A673 (cell line): ENCODE results near the gene PHF12. TPM values are rescaled to one million over a fixed set of nuclear protein-coding genes. Genes with fewer than 3 reads are reported as not detected.

Experiments used
- BruUV-seq: library from RNA; stranded (reverse); fragments of 400-500 nt; replicated peaks from 2 replicates; lab custom pipeline; 2021; lab: Mats Ljungman, UMichigan
- CTCF ChIA-PET: fragments of 300-600 bp; sonication (Branson Sonifier 250); formaldehyde crosslinking; loops from one replicate; lab custom pipeline; 2022; ENCODE audit warnings: antibody characterized with exemption; lab: Charles Lee
- POLR2A ChIA-PET: fragments of 300-600 bp; sonication (Branson Sonifier 250); formaldehyde crosslinking; loops from one replicate; lab custom pipeline; 2022; ENCODE audit warnings: antibody characterized with exemption; ENCODE audit not compliant: low non-redundant PET; lab: Charles Lee
- DNase-seq: peaks from one replicate; pipeline ENCODE4 v3.0.0-alpha.2; 2015; ENCODE audit warnings: low spot score
- H3K27ac ChIP-seq: fragments of 200-600 bp; sonication (generic); 2 replicates; pipeline ENCODE4 v1.5.1; 2016; ENCODE audit warnings: mixed run types, low read depth, mild to moderate bottlenecking, mixed read lengths, antibody characterized with exemption, low read length; ENCODE audit not compliant: poor library complexity, severe bottlenecking
- H3K27me3 ChIP-seq: fragments of 200-600 bp; sonication (generic); replicated peaks from 2 replicates; pipeline ENCODE4 v1.6.1; 2017; ENCODE audit warnings: mixed run types, low read depth, mild to moderate bottlenecking, mixed read lengths, antibody characterized with exemption, low read length; ENCODE audit not compliant: insufficient read depth, poor library complexity
- H3K36me3 ChIP-seq: fragments of 200-600 bp; sonication (generic); 2 replicates; pipeline ENCODE4 v1.6.1; 2016; ENCODE audit warnings: mixed run types, mild to moderate bottlenecking, mixed read lengths, antibody characterized with exemption, low read length; ENCODE audit not compliant: insufficient read depth, poor library complexity, severe bottlenecking
- H3K4me1 ChIP-seq: fragments of 200-600 bp; sonication (generic); 2 replicates; pipeline ENCODE4 v1.6.1; 2017; ENCODE audit warnings: mixed run types, mild to moderate bottlenecking, mixed read lengths, antibody characterized with exemption, low read length; ENCODE audit not compliant: insufficient read depth, poor library complexity, severe bottlenecking
- H3K4me3 ChIP-seq: fragments of 200-600 bp; sonication (generic); 2 replicates; pipeline ENCODE4 v1.5.1; 2016; ENCODE audit warnings: low read depth, mixed run types, mild to moderate bottlenecking, mixed read lengths, low read length; ENCODE audit not compliant: poor library complexity, severe bottlenecking
- H3K9me3 ChIP-seq: fragments of 200-600 bp; sonication (generic); 2 replicates; pipeline ENCODE4 v1.6.1; 2016; ENCODE audit warnings: mixed run types, low read depth, mild to moderate bottlenecking, mixed read lengths, antibody characterized with exemption, low read length; ENCODE audit not compliant: poor library complexity, severe bottlenecking
- EZH2 ChIP-seq: fragments of 200-600 bp; sonication (generic); IDR thresholded peaks from 2 replicates; pipeline ENCODE4 v1.6.1; 2017; ENCODE audit warnings: borderline replicate concordance, low read depth, mild to moderate bottlenecking, mixed read lengths, antibody characterized with exemption, low read length; ENCODE audit not compliant: poor library complexity, severe bottlenecking
- intact Hi-C: fragments of 100-400 bp; cut with micrococcal nuclease; formaldehyde crosslinking; loops from one replicate; pipeline ENCODE4 v1.10.0; 2022; ENCODE audit not compliant: unreplicated experiment
- total RNA-seq: library from RNA; stranded (reverse); gene quantifications from 2 replicates; pipeline ENCODE4 v1.2.3, GENCODE V29; 2021
- TF ChIP-seq, protein P1 (sequence below): fragments of 300-800, 200-600 bp; sonication (generic); conservative IDR thresholded peaks from 2 replicates; pipeline ENCODE4 v1.5.1; 2017; ENCODE audit warnings: low read depth, mild to moderate bottlenecking, antibody characterized with exemption, low read length, moderate library complexity, mixed read lengths

PHF12 gene
- total RNA-seq, 1 experiment from 2014 or later, result 63.3 TPM

DNA sequence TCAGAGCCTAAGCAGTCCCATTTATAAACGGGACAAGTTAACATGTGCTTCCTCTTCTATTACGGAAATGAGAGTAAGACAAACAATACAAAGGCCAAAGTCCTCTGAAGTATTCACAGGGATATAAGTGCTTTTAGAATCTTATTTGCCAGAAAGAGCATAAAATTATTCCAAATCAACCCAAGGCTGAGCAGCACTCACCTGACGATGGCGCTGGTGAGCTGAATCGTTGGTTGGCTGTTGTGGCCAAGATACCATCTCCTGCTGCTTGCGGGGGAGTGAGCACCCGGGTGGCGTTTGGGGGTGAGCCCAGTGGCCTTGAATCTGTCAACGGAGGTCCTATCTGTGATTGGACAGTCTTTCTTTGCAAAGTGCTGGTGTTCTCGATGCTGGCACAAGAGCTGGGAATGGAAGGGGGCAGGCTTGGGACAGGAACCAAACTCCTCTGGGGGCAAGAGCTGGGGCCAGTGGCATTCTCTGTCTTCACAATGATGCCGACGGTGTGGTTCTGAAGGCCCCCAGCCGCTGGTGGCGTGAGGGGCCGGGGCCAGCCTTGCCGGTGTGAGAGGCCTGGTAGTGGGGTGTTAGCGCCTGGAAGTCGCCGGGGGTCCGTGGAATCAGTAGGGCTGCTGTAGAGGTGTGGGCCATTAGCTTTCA, 38.9 kb downstream of the PHF12 start:
- POLR2A ChIA-PET, result interaction anchor here (0.6 kb wide), 2 partner anchors 39 to 70 kb away, joined by 5 to 8 read pairs; partner anchors contain the start of genes FAM222B and PHF12
- Histone ChIP-seq H3K4me1 (peaks cover 5% of the 10 kb centered on the region), H3K36me3 (peaks cover 97% of the 10 kb centered on the region), H3K27me3 (no peaks in the 10 kb centered on the region), H3K27ac (no peak overlapping the region), H3K9me3 (no peaks in the 10 kb centered on the region), H3K4me3 (no peak overlapping the region)
- CTCF ChIA-PET, result interaction anchor here (0.6 to 1.4 kb wide), 7 partner anchors 14 to 212 kb away, joined by 3 to 6 read pairs (median 4); partner anchors contain the start of gene TLCD1
- DNase-seq, result peak; percentile 65
- intact Hi-C loops, result no loop called here
- BruUV-seq, result no TSS peak
- TF ChIP-seq EZH2, result no peak
- TF ChIP-seq, protein P1, sequence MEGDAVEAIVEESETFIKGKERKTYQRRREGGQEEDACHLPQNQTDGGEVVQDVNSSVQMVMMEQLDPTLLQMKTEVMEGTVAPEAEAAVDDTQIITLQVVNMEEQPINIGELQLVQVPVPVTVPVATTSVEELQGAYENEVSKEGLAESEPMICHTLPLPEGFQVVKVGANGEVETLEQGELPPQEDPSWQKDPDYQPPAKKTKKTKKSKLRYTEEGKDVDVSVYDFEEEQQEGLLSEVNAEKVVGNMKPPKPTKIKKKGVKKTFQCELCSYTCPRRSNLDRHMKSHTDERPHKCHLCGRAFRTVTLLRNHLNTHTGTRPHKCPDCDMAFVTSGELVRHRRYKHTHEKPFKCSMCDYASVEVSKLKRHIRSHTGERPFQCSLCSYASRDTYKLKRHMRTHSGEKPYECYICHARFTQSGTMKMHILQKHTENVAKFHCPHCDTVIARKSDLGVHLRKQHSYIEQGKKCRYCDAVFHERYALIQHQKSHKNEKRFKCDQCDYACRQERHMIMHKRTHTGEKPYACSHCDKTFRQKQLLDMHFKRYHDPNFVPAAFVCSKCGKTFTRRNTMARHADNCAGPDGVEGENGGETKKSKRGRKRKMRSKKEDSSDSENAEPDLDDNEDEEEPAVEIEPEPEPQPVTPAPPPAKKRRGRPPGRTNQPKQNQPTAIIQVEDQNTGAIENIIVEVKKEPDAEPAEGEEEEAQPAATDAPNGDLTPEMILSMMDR, result peak; percentile 75

DNA sequence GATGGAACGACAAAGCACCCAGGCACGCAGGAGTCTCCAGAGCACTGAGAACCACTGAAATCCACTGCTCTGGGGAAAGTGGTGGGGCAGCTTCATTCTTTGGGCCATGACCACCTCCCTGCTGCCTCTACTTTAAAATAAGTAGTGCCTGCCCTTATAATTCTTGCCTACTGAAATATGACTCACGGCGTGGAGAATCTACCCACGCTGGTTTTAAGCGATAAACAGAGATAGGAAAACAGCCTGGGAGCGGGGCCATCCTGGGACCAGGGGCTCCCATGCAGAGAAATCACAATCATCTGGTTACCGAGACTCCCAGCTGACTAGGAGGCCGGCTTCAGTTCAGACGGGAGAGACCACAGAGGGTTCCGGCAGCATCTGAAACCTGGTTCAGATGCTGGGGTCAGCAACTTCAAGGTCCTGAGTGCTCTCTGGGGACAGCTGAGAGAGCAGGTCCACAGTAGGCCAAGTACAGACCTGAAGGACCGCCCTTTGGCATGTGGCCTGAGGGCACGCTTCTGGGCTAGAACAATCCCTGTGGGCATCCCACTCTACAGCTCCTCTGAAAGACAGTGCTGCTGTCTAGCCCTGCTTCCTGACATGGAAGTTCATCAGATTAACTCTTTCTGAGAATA, 39.8 kb downstream of the PHF12 start:
- H3K27me3 ChIP-seq, result no peaks in the 10 kb centered on the region
- no peak overlapping the region for H3K4me3 ChIP-seq
- intact Hi-C loops, result no loop called here
- no peaks in the 10 kb centered on the region for H3K9me3 ChIP-seq
- CTCF ChIA-PET, result interaction anchor here (0.6 to 1.4 kb wide), 3 partner anchors 38 to 206 kb away, joined by 3 to 6 read pairs (median 5); no protein-coding TSS in a partner anchor
- peaks cover 5% of the 10 kb centered on the region for H3K4me1 ChIP-seq
- POLR2A ChIA-PET, result interaction anchor here (0.6 kb wide), 2 partner anchors 40 to 69 kb away, joined by 5 to 8 read pairs; partner anchors contain the start of genes FAM222B and PHF12
- H3K27ac ChIP-seq, result no peak overlapping the region
- DNase-seq, result no peak
- no TSS peak for BruUV-seq
- no peak for TF ChIP-seq EZH2
- TF ChIP-seq, protein P1, result no peak
- peaks cover 97% of the 10 kb centered on the region for H3K36me3 ChIP-seq

DNA sequence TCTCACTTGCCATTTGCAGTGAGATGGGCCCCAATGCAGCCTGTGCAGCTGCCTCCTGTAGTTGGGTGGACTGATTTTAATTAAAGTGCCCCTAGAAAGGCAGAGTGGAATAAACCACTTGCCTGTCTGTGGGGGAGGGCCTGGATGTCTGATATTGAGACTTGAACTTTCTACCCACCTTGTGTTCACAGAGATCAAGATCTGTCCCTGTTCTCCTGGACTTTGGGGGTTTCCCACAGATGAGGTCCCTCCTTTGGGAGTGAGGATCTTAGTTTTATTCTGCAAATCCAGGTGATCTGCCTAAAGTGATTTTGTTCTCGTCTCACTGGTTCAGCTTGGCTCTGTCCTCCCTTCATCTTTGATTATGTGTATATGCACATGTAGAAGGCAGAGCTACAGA, 40.8 kb downstream of the PHF12 start:
- ChIA-PET POLR2A (no interaction called here), CTCF (no interaction called here)
- Histone ChIP-seq H3K4me1 (peaks cover 5% of the 10 kb centered on the region), H3K9me3 (no peaks in the 10 kb centered on the region), H3K27me3 (no peaks in the 10 kb centered on the region), H3K36me3 (peaks cover 97% of the 10 kb centered on the region), H3K4me3 (no peak overlapping the region), H3K27ac (no peak overlapping the region)
- TF ChIP-seq EZH2, result no peak
- TF ChIP-seq, protein P1, result no peak
- intact Hi-C loops, result no loop called here
- no TSS peak for BruUV-seq
- DNase-seq, result no peak
